ENCODE results near the gene PSD4. TPM values are rescaled to one million over a fixed set of nuclear protein-coding genes. Genes with fewer than 3 reads are reported as not detected.

Gene PSD4
- total and polyA plus RNA-seq, 4 experiments from 2014 or later = 11.9 to 101 (median 66.4) TPM

- peak overlapping the region in 2 of 8 donors; percentile 52 to 55 for H3K4me3 Mint-ChIP-seq
- no peak overlapping the region for H3K4me3 ChIP-seq (ENCODE audit: low read length in 2 of 2)
- H3K27ac Mint-ChIP-seq = peak overlapping the region in 2 of 7 donors; percentile 48 to 78
These were observed 43.9 kb downstream of the PSD4 start for GRCh38 chr2:113217455-113218282.

GRCh38 chr2:113218283-113219091 is 44.7 kb downstream of the PSD4 start:
- H3K27ac Mint-ChIP-seq = peak overlapping the region in 1 of 7 donors; percentile 15
- H3K27me3 ChIP-seq (ENCODE audit: insufficient read depth, low read length) = no peaks in the 10 kb centered on the region
- H3K36me3 Mint-ChIP-seq = no peaks in the 10 kb centered on the region
- no peaks in the 10 kb centered on the region for H3K36me3 ChIP-seq (ENCODE audit: insufficient read depth, low read length)
- H3K4me1 Mint-ChIP-seq = peaks cover 9 to 18% (median 12%) of the 10 kb centered on the region in 4 donors
- peaks cover 10% of the 10 kb centered on the region for H3K4me1 ChIP-seq (ENCODE audit: insufficient read depth, low read length)
- POLR2A ChIA-PET (ENCODE audit: partially characterized antibody) = interaction anchor here (2.3 kb wide), 1 partner anchor 13 kb away, joined by 13 read pairs; no protein-coding TSS in a partner anchor
- H3K9me3 ChIP-seq (ENCODE audit: control insufficient read depth in 1 of 2, low read length in 2 of 2) = no peaks in the 10 kb centered on the region
- CTCF ChIA-PET (ENCODE audit: partially characterized antibody) = interaction anchor here (1.2 to 1.8 kb wide), 3 partner anchors 15 to 153 kb away, joined by 3 to 18 read pairs (median 6); no protein-coding TSS in a partner anchor
- H3K4me3 Mint-ChIP-seq = peak overlapping the region in 1 of 8 donors; percentile 4
- DNase-seq = no peak
- no peaks in the 10 kb centered on the region for H3K9me3 Mint-ChIP-seq
- intact Hi-C loops (cut with micrococcal nuclease) = no loop called here
- no peak overlapping the region for H3K27ac ChIP-seq (ENCODE audit: low read depth, low read length)
- no peak overlapping the region for H3K4me3 ChIP-seq (ENCODE audit: low read length in 2 of 2)
- no peaks in the 10 kb centered on the region for H3K27me3 Mint-ChIP-seq

More at GRCh38 chr2:113217455-113218282, 43.9 kb downstream of the PSD4 start:
- no peaks in the 10 kb centered on the region for H3K27me3 ChIP-seq (ENCODE audit: insufficient read depth, low read length)
- no peaks in the 10 kb centered on the region for H3K9me3 Mint-ChIP-seq
- peaks cover 10% of the 10 kb centered on the region for H3K4me1 ChIP-seq (ENCODE audit: insufficient read depth, low read length)
- no peak for DNase-seq
- no peaks in the 10 kb centered on the region for H3K9me3 ChIP-seq (ENCODE audit: control insufficient read depth in 1 of 2, low read length in 2 of 2)
- intact Hi-C loops (cut with micrococcal nuclease) = no loop called here
- no peak overlapping the region for H3K27ac ChIP-seq (ENCODE audit: low read depth, low read length)
- ChIA-PET CTCF (ENCODE audit: partially characterized antibody) (interaction anchor here (1.0 to 1.8 kb wide), 6 partner anchors 14 to 469 kb away, joined by 3 to 18 read pairs (median 5); no protein-coding TSS in a partner anchor), POLR2A (ENCODE audit: partially characterized antibody) (interaction anchor here (1.1 to 2.3 kb wide), 2 partner anchors 10 to 12 kb away, joined by 4 to 13 read pairs; no protein-coding TSS in a partner anchor)
- no peaks in the 10 kb centered on the region for H3K36me3 ChIP-seq (ENCODE audit: insufficient read depth, low read length)
- H3K4me1 Mint-ChIP-seq = peaks cover 9 to 18% (median 13%) of the 10 kb centered on the region in 4 donors
- no peaks in the 10 kb centered on the region for H3K36me3 Mint-ChIP-seq
- H3K27me3 Mint-ChIP-seq = no peaks in the 10 kb centered on the region

GRCh38 chr2:113219092-113219441 is 45.3 kb downstream of the PSD4 start:
- ChIA-PET CTCF (ENCODE audit: partially characterized antibody) (no interaction called here), POLR2A (ENCODE audit: partially characterized antibody) (no interaction called here)
- Histone ChIP-seq H3K4me1 (ENCODE audit: insufficient read depth, low read length) (peaks cover 10% of the 10 kb centered on the region), H3K27me3 (ENCODE audit: insufficient read depth, low read length) (no peaks in the 10 kb centered on the region), H3K4me3 (ENCODE audit: low read length in 2 of 2) (no peak overlapping the region), H3K36me3 (ENCODE audit: insufficient read depth, low read length) (no peaks in the 10 kb centered on the region), H3K9me3 (ENCODE audit: control insufficient read depth in 1 of 2, low read length in 2 of 2) (no peaks in the 10 kb centered on the region), H3K27ac (ENCODE audit: low read depth, low read length) (no peak overlapping the region)
- H3K27me3 Mint-ChIP-seq = no peaks in the 10 kb centered on the region
- H3K36me3 Mint-ChIP-seq = no peaks in the 10 kb centered on the region
- no peak for DNase-seq
- H3K4me1 Mint-ChIP-seq = peaks cover 9 to 18% (median 11%) of the 10 kb centered on the region in 4 donors
- intact Hi-C loops (cut with micrococcal nuclease) = no loop called here
- H3K9me3 Mint-ChIP-seq = no peaks in the 10 kb centered on the region
- H3K4me3 Mint-ChIP-seq = no peak overlapping the region
- no peak overlapping the region for H3K27ac Mint-ChIP-seq

- Histone ChIP-seq H3K4me3 (ENCODE audit: low read length in 2 of 2) (no peak overlapping the region), H3K9me3 (ENCODE audit: control insufficient read depth in 1 of 2, low read length in 2 of 2) (no peaks in the 10 kb centered on the region), H3K27me3 (ENCODE audit: insufficient read depth, low read length) (no peaks in the 10 kb centered on the region), H3K27ac (ENCODE audit: low read depth, low read length) (no peak overlapping the region), H3K4me1 (ENCODE audit: insufficient read depth, low read length) (peaks cover 10% of the 10 kb centered on the region), H3K36me3 (ENCODE audit: insufficient read depth, low read length) (no peaks in the 10 kb centered on the region)
- CTCF ChIA-PET (ENCODE audit: partially characterized antibody) = interaction anchor here (1.3 kb wide), 1 partner anchor 21 kb away, joined by 6 read pairs; no protein-coding TSS in a partner anchor
- no peak for DNase-seq
- Mint-ChIP-seq H3K27ac (no peak overlapping the region), H3K4me3 (no peak overlapping the region), H3K27me3 (no peaks in the 10 kb centered on the region), H3K9me3 (no peaks in the 10 kb centered on the region), H3K36me3 (no peaks in the 10 kb centered on the region), H3K4me1 (peaks cover 9 to 18% (median 11%) of the 10 kb centered on the region in 4 donors)
- intact Hi-C loops (cut with micrococcal nuclease) = no loop called here
- POLR2A ChIA-PET (ENCODE audit: partially characterized antibody) = interaction anchor here (1.0 kb wide), 1 partner anchor 11 kb away, joined by 3 read pairs; no protein-coding TSS in a partner anchor
These were observed 45.7 kb downstream of the PSD4 start for GRCh38 chr2:113219525-113219888.

GRCh38 chr2:113219889-113220641 is 46.3 kb downstream of the PSD4 start:
- no peak for DNase-seq
- no peaks in the 10 kb centered on the region for H3K9me3 Mint-ChIP-seq
- Histone ChIP-seq H3K9me3 (ENCODE audit: control insufficient read depth in 1 of 2, low read length in 2 of 2) (no peaks in the 10 kb centered on the region), H3K27me3 (ENCODE audit: insufficient read depth, low read length) (no peaks in the 10 kb centered on the region), H3K27ac (ENCODE audit: low read depth, low read length) (no peak overlapping the region), H3K4me1 (ENCODE audit: insufficient read depth, low read length) (peaks cover 10% of the 10 kb centered on the region), H3K4me3 (ENCODE audit: low read length in 2 of 2) (no peak overlapping the region), H3K36me3 (ENCODE audit: insufficient read depth, low read length) (no peaks in the 10 kb centered on the region)
- POLR2A ChIA-PET (ENCODE audit: partially characterized antibody) = interaction anchor here (1.0 to 1.3 kb wide), 2 partner anchors 9 to 11 kb away, joined by 3 read pairs; no protein-coding TSS in a partner anchor
- no peak overlapping the region for H3K4me3 Mint-ChIP-seq
- no peaks in the 10 kb centered on the region for H3K27me3 Mint-ChIP-seq
- H3K4me1 Mint-ChIP-seq = peaks cover 9 to 18% (median 11%) of the 10 kb centered on the region in 4 donors
- H3K27ac Mint-ChIP-seq = no peak overlapping the region
- CTCF ChIA-PET (ENCODE audit: partially characterized antibody) = interaction anchor here (0.9 to 1.3 kb wide), 3 partner anchors 16 to 26 kb away, joined by 3 to 6 read pairs (median 3); no protein-coding TSS in a partner anchor
- no peaks in the 10 kb centered on the region for H3K36me3 Mint-ChIP-seq
- intact Hi-C loops (cut with micrococcal nuclease) = no loop called here

- intact Hi-C loops (cut with micrococcal nuclease) = no loop called here
- POLR2A ChIA-PET (ENCODE audit: partially characterized antibody) = interaction anchor here (1.3 kb wide), 1 partner anchor 10 kb away, joined by 3 read pairs; no protein-coding TSS in a partner anchor
- no peaks in the 10 kb centered on the region for H3K36me3 Mint-ChIP-seq
- Histone ChIP-seq H3K4me1 (ENCODE audit: insufficient read depth, low read length) (peaks cover 10% of the 10 kb centered on the region), H3K27me3 (ENCODE audit: insufficient read depth, low read length) (no peaks in the 10 kb centered on the region), H3K27ac (ENCODE audit: low read depth, low read length) (no peak overlapping the region), H3K9me3 (ENCODE audit: control insufficient read depth in 1 of 2, low read length in 2 of 2) (no peaks in the 10 kb centered on the region), H3K36me3 (ENCODE audit: insufficient read depth, low read length) (no peaks in the 10 kb centered on the region), H3K4me3 (ENCODE audit: low read length in 2 of 2) (no peak overlapping the region)
- peaks cover 9 to 18% (median 11%) of the 10 kb centered on the region in 4 donors for H3K4me1 Mint-ChIP-seq
- H3K9me3 Mint-ChIP-seq = no peaks in the 10 kb centered on the region
- CTCF ChIA-PET (ENCODE audit: partially characterized antibody) = interaction anchor here (0.9 to 2.7 kb wide), 4 partner anchors 17 to 84 kb away, joined by 3 to 17 read pairs (median 4); no protein-coding TSS in a partner anchor
- H3K4me3 Mint-ChIP-seq = no peak overlapping the region
- H3K27me3 Mint-ChIP-seq = no peaks in the 10 kb centered on the region
- no peak for DNase-seq
- H3K27ac Mint-ChIP-seq = no peak overlapping the region
These were observed 47.4 kb downstream of the PSD4 start for GRCh38 chr2:113220970-113221708.

Measured in CD4-positive, alpha-beta memory T cell (primary cell).